NCI-H526 (cell line): ENCODE measurements around the gene WFDC10B.
"Not testable (repeated sequence)": the region's sequence is repeated elsewhere in the genome, so short reads cannot be mapped to it uniquely, and the experiment has no call there.

ENCODE experiments used
- DNase-seq, 2 experiments: peaks; one replicate each; lab custom pipeline; 2025; lab: John Stamatoyannopoulos, UW

The WFDC10B gene

DNA sequence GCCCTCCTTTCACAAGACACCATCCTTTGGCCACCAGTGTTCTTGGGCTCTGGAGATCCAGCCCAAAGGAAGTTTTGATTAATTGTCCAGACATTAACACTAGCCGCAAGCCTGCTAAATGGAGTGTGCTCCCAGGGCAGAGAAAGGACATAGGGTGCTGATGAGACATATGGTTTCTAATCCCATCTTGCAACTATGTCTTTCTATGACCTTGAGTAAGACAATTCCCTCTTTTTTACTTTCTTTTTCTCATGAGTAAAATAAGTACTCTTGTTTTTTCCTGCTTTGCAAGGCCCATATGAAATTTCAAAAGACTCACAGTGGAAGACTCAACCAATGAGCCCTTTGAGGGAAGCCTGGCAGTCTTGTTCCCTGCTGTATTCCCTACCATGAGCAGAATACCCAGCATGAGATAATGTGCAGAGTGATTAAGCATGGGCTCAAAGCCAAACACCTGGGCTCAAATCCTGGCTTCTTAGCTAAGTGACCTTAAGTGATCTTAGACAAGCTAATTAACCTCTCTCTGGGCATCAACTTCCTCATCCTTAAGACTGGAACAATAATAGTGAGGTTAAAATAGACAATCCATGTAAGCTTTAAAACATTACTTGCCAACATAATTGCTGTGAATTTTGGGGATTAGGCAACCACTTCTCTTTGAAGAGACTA, at the start of gene WFDC10B:
WFDC10B (minus strand) TSS at position 51 of the 669 bp plus-strand sequence. CDS start 19,027 bp downstream, outside the sequence.
- DNase-seq, result no peak

DNA sequence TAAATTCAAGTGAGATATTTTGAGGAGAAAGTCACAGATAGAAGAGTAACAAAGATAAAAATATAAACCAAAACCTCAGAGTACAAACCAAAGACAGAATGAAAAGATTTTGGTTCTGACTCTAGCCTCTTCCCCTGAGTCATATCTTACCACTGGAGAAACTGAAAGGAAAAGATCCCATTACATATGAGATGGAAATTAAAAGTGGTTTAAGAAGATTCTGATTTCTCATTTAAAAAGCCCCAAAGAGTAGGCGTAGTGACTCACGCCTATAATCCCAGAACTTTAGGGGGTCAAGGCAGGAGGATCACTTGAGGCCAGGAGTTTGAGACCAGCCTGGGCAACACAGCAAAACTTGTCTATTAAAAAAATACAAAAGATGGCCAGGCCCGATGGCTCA, 47.9 kb upstream of the WFDC10B start:
- DNase-seq, result no peak

DNA sequence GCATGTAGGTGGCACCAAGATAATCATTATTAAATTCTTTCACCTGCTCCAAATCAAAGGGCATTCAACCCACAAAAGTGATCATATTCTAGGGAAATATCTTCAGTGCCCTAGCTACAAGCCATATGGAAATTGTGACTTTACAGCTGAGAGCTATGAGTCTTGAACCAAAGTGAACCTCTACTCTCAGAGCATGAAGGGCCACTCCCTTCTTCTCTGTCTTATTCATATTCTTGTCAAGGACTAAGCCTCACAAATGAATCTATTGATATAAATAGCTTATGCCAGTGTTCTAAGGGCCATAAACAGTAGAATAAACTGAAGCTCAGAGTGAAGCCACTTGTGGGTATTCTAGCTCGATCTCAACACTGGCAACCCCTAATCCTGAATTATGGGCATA, 46.9 kb upstream of the WFDC10B start:
- DNase-seq, result no peak

DNA sequence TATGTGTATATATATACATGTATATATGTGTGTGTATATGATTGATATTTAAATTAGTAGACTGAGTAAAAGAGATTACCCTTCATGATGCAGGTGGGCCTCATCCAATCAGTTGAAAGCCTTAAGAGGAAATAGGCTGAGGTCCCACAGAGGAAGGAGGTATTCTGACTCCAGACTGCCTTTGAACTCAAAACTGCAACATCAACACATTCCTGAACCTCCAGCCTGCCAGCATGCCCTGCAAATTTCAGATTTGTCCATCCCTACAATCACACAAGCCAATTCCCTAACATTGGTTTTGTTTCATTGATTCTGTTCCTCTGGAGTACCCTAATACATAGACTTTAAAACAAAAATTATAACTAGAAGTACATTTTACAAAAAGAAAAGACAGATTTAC, 40.2 kb upstream of the WFDC10B start:
- DNase-seq, result no peak

DNA sequence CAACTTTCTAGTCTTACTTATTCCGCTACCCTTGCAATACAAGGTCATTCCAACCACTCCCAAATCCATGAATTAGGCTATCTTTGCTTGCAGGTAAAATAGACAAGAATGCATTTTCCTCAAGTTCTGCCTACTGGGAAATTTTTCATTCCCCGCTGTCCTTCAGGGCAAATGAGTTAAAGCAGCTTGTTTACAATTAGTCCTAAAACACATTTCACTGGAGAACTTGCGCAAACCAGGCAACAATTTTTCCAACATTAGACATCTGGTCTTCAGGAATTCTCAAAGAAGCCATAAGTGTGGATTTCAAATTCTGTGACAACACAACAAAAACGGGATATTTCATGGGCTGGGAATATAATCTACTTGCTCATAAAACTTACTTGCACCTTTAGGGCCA, 37.8 kb upstream of the WFDC10B start:
- no peak for DNase-seq

- DNase-seq, result no peak
These were observed 31.2 kb upstream of the WFDC10B start for GRCh38 chr20:45735988-45736387.

DNA sequence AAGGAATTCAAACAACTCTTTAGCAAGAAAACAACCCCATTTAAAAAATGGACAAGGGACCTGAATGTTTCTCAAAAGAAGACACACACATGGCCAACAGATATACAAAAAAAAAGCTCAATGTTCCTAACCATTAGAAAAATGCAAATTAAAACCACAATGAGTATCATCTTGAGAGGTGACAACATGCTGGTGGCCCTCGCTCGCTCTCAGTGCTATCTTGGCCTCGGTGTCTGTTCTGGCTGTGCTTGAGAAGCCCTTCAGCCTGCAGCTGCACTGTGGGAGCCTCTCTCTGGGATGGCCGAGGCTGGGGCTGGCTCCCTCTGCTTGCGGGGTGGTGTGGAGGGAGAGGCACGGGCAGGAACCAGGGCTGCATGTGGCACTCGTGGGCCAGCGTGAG, 30.7 kb upstream of the WFDC10B start:
- DNase-seq, result no peak

DNA sequence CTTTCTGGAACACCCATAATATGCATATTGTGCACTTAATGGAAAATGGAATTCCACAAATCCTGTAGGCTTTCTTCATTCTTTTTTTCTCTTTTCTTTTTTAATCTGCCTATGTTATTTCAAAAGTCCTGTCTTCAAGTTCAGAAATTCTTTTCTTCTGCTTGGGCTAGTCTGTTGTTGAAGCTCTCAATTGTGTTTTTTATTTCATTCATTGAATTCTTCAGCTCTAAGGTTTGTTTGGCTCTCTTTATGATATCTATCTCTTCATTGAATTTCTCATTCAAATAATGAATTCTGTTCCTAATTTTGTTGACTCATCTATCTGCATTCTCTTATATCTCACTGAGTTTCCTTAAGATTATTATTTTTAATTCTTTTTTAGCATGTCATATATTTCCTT, 27.4 kb upstream of the WFDC10B start:
- no peak for DNase-seq

- no peak for DNase-seq
These were observed 22.2 kb upstream of the WFDC10B start for GRCh38 chr20:45727044-45727443.

- DNase-seq, result no peak
These were observed 20.3 kb upstream of the WFDC10B start for GRCh38 chr20:45725134-45725533.

GRCh38 chr20:45722047-45722446, 17.2 kb upstream of the WFDC10B start, which contains the start of gene SPINT4:
Gene SPINT4 (plus strand): TSS chr20:45722347. CDS start chr20:45722368, 21 bp downstream.
- no peak for DNase-seq

DNA sequence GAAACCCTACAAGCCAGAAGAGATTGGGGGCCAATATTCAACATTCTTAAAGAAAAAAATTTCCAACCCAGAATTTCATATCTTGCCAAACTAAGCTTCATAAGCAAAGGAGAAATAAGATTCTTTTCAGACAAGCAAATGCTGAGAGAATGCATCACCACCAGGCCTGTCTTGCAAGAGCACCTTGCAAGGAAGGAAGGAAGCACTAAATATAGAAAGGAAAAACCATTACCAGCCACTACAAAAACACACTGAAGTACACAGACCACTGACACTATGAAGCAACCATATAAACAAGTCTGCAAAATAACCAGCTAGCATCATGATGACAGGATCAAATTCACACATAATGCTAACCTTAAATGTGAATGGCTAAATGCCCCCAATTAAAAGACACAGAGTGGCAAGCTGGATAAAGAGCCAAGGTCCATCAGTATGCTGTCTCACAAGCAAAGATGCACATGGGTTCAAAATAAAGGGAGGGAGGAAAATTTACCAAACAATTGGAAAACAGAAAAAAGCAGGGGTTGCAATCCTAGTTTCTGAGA, 11.4 kb upstream of the WFDC10B start:
- DNase-seq, result not testable (repeated sequence)

DNA sequence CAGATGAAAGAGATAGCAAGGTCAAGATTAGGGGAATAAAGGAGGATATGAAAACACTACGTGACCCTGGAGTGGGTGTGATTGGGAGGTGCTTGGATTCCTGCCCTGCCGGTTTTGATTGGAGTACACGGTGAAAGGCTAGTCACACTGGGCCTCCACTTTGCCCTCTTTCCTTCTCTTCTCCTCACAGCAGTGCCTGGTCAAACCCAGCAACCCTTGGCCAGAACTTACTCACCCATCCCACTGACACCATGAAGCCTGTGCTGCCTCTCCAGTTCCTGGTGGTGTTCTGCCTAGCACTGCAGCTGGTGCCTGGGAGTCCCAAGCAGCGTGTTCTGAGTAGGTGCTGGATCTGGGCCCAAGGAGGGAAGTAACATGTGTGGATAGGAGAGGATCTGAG, 2.9 kb downstream of the WFDC10B start, which contains the start of gene WFDC13:
WFDC13 (plus strand) TSS at position 166 of the 400 bp plus-strand sequence; CDS start at position 252, 86 bp downstream.
- DNase-seq, result no peak

DNA sequence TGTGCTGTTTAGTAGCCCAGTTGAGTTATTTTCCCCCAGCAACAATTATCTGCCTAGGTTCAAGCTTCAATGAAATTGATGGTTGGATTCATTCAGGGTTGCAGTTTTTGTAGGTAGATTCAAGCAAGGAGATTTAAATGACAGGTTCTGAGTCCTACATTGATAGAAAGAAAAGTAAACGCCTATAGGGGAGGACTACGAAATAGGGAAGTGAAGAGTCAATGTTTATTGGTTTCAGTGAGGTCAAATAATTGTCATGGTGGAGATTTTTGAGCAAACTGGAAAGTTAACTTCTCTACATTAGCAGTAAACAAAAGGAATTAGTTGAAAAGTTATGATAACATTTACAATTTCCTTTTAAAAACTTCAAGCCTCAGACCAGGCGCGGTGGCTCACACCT, 3.7 kb downstream of the WFDC10B start:
- no peak for DNase-seq

DNA sequence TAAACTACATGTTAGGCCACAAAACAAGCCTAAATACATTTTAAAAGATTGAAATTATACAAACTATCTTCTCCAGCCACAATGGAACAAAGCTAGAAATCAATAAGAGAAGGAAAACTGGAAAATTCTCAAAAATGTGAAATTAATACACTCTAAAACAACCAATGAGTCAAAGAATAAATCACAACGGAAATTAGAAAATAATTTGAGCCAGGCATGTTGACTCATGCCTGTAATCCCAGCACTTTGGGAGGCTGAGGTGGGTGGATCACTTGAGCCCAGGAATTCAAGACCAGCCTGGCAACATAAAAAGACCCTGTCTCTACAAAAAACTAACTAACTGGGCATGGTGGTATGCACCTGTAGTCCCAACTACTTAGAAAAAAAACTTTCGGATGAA, 9.3 kb downstream of the WFDC10B start:
- DNase-seq, result no peak

DNA sequence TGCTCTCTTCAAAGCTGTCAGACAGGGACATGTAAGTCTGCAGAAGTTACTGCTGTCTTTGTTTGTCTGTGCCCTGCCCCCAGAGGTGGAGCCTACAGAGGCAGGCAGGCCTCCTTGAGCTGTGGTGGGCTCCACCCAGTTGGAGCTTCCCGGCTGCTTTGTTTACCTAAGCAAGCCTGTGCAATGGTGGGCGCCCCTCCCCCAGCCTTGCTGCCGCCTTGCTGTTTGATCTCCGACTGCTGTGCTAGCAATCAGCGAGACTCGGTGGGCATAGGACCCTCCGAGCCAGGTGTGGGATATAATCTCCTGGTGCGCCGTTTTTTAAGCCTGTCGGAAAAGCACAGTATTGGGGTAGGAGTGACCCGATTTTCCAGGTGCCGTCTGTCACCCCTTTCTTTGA, 11.5 kb downstream of the WFDC10B start:
- not testable (repeated sequence) for DNase-seq

DNA sequence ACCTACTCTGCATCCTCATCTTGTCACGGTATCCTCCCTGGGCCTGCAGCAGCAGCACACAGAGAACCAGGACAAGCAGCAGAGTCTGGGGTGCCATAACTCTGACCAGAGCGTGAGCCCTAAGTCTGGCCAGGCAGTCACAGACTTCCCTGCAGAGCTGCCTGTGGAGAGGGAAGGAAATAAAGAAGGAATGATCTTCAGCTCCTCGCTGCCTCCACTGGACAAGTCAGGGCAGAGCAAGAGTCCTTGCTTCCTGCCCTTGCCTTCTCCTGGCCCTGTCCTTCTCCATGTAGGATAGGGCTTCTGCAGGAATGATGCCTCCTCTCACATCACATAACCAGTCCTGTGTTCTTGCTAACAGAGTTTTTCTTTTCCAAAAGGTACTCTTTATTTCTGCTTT, 18.9 kb downstream of the WFDC10B start:
- DNase-seq, result peak in 1 of 2 experiments; percentile 32

- no peak for DNase-seq
These were observed 25.2 kb downstream of the WFDC10B start for GRCh38 chr20:45679650-45680049.

DNA sequence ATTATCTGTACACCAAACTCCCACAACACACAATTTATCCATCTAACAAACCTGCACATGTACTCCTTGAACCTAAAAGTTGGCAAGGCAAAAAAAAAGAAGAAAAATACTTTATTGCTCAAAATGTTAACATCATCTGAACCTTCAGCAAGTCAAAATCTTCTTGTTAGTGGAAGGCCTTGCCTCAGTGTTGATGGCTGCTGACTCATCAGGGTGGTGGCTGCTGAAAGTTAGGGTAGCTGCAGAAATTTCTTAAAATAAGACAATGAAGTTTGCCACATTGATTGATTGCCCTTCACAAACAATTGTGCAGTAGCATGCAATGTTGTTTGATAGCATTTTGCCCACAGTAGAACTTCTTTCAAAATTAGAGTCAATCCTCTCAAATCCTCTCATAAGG, 32.1 kb downstream of the WFDC10B start:
- DNase-seq, result no peak

- DNase-seq, result no peak
These were observed 34.7 kb downstream of the WFDC10B start, which contains the start of gene WFDC11 for GRCh38 chr20:45670139-45670538. Gene WFDC11 (minus strand): TSS chr20:45670239. CDS start chr20:45650600, 19,639 bp downstream.

GRCh38 chr20:45657038-45657437, 47.8 kb downstream of the WFDC10B start:
- not testable (repeated sequence) for DNase-seq

DNA sequence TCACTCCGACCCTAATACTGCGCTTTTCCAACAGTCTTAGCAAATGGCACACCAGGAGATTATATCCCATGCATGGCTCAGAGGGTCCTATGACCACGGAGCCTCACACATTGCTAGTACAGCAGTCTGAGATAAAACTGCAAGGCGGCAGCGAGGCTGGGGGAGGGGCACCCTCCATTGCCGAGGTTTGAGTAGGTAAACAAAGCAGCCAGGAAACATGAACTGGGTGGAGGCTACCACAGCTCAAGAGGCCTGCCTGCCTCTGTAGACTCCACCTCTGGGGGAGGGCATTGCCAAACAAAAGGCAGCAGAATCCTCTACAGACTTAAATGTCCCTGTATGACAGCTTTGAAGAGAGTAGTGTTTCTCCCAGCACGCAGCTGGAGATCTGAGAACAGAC, 53.1 kb downstream of the WFDC10B start:
- DNase-seq, result peak; percentile 21 to 55

- DNase-seq, result no peak
These were observed 55.4 kb downstream of the WFDC10B start for GRCh38 chr20:45649312-45649863.
